GM18526 (cell line): ENCODE results near the gene ABCC8.

Source experiments
- POLR2A ChIP-seq: IDR thresholded peaks from 3 replicates; pipeline ENCODE4 v1.6.1; 2011; ENCODE audit not compliant: insufficient read length; ENCODE audit errors: extremely low read depth

ABCC8 gene

DNA sequence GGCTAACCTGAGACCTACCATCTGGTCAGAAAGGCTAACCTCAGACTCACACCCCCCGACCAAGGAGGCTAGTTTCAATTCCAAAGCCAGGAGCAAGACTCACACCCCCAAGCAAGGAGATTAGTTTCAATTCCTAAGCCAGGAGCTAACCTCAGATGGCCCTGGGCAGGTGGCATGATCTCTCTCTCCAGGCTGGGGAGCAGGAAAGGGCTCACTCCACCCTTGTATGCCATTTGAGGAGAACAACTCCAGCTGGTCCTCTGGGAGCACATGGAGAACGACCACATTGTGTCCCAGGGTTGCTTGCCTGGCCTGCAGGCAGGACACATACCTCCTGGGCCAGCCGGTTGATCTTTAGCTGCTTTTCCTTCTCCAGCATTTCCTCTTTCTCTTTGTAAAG is 34.9 kb upstream of the ABCC8 start:
- no peak for TF ChIP-seq POLR2A

DNA sequence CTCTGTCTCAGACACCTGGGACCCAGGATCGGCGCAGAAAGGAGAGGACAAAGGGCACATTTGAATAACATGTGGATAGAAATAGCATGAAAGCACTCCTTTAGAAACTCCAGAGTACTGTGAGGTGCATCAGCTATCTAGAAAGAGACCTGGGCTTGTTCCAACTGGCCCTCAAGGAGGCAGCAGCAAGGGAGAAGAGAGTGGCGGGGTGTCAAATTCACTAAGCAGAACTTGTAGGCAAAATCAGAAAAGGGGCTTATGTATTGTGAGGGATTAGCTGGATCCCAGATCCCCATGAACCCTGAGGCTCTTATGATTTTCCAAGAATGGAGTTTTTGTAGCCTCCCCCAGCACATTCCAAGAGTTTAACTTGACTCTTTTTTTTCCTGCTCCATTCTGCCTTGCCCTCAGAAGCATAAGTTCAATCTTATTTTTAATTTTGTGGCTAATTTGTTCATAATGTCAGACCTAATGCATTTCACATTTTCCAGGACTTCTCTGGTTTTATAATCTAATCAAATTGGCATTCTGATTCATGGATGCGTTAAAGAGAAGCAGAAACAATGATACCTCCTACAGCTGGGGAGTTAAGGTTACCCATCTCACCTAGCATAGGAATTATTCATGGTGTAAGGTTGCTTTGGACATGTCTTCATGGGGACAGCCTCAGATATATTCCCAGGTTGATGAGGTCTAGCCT is 34.0 kb upstream of the ABCC8 start:
- no peak for TF ChIP-seq POLR2A

DNA sequence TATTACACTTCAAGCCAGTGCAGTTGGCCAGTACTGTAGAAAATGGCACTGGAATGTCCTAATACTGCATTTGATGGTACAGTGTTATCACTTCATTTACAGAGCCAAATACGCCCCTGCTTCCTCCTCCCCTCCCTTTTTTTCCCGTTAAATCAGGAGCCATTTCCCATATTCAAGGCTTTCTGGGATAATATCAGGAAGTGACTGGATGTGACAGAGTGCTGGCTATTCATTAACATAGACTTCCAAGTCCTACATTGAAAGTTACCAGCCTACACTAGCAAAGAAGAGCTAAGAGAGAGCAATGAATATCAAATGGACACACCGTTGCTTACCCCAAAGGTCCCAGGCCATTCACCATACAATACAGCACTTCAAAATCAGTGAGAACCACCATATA is 32.1 kb upstream of the ABCC8 start:
- TF ChIP-seq POLR2A, result no peak

DNA sequence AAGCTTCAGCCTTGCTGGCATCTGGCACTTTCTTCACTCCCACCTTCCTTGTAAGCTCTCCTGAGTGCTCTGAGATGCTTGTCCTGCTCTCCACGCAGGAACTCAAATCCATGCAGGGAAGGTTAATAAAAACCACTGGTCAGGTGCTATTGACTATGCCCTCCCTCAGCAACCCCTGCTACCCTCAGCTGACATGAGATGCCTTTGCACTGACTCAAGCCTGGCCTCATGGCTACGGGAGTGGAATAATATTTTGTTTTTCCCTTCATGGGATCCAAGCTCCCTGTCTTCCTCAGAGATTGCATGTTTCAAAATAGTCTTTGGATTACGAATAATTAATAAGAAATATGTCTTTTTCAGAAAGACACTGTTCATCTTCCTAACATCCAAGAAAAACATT is 31.7 kb upstream of the ABCC8 start:
- TF ChIP-seq POLR2A, result no peak

DNA sequence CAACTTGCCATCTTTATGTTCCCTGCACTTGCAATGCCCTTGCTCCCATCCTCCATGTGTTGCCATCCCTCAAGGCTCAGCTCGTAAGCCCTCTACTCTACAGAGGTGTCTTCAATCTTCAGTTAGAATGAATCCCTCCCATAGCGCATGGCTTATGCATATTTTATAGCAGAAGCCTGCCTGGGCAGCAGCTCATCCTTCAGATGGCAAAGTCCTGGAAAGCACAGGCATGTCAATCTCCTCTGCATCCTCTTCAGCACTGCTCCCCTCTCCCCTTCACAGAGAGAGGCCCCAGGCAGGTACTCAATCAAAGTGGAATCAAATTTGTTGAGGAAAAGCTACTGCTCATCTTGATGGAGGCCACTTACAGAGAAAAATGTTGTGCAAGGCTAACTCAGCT is 31.1 kb upstream of the ABCC8 start:
- TF ChIP-seq POLR2A, result no peak

DNA sequence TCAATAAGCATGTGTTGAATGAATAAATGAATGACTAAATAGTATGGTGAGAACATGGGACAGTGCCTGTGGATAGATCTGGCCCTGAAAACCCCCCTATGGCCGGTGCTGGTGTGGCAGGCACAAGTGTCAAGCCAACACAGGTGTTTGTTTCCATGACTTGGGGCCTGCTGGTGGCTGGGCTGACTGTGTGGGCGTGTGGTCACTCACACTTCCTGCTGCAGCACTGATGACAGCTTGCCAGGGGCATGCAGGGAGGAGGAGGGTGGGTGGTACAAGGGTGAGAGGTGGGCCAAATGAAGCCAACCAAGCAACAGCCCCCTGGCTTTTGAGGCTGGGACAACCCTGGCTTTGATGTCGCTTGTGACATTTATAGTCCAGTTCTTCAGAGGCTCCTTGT is 30.3 kb upstream of the ABCC8 start:
- TF ChIP-seq POLR2A, result no peak

DNA sequence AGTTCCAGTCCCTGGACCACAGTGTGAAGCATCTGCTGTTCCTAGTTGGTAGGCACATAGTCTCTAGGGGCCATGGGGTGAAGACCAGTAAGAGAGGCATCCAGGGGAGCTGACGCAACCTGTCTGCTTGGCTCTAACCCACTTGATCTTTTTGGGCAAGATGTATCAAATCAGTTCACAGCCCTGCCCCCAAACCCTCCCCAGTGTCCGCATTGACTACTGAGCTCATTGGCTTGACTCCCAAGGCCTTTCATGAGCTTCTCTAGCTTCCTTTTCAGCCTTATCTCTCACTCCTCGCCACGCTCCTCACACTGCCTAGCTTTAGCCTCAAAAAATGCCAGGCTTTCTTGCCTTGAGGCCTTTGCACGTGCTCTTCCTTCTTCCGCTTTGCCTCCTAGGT is 29.7 kb upstream of the ABCC8 start:
- TF ChIP-seq POLR2A, result no peak

DNA sequence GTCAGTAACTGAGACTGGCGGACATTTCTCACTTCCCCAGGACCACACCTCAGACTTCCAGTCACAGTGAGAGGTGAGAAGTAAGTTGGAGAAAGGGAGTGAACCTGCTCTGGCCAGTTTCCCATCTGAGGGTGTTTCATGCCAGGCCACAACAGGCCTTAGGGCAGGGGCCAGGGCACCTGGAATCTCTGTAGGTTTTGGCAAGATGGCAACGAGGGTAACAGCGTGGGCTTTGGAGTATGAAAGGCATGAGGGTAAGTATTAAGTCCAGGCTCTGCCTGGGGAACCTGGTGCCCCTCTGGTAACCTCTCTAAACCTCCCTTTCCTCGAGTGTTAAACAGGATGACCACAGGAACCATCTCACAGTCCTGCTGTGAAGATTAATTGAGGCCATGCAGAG is 28.5 kb upstream of the ABCC8 start:
- TF ChIP-seq POLR2A, result no peak

DNA sequence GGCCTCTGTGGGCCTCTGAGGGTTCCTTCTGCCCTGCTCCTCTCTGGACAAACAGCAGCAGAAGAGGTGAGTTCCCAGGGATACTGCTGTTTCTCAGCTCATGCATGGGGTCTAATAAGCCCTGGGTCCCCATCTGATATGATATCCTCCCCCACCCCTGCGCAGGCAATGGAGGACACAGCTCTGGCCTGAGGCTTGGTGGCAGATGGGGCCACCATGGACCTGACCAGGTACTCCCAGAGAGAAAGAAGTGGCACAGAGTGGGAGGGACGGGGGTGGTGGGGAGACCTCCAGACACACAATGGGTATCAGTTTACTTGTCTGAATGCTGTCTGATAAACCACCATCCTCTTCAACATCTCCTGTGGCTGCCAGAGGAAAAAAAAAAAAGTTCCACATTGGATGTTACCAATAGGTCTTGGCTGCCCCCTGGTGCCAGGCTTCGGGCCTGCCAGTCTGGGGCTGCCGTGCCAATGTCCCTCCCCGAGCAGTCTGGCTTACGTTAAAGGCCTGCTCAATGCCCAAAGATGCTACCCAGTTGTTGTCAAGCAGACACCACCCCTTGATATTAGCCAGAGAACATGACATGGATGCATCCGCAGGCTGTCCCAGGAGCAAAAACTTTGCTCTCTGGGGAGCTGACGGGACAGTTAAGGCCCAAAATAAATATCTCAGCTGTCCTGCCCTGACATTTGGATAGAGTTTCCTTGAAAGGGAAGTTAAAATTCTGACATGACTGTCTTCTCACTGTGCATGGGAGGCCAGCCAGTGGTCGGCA is 27.9 kb upstream of the ABCC8 start:
- no peak for TF ChIP-seq POLR2A

DNA sequence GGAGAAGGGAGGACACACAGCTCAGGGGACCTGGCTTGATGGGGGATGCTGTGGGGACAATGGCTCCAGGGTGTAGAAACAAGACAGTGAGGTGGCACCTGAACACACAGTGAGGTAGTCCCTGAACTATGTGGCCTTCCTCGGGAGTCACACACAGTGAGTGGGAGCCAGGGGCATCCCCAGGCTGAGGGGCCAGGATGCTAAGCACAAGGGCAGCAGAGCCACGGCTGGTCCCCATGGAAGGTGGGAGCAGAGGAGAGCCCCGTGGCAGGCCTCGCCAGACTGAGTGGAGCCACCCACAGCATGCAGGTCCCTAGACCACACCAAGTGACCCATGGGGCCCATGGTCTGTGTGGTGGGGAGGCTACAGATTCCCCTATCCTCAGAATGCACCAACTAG is 26.0 kb upstream of the ABCC8 start:
- TF ChIP-seq POLR2A, result no peak

DNA sequence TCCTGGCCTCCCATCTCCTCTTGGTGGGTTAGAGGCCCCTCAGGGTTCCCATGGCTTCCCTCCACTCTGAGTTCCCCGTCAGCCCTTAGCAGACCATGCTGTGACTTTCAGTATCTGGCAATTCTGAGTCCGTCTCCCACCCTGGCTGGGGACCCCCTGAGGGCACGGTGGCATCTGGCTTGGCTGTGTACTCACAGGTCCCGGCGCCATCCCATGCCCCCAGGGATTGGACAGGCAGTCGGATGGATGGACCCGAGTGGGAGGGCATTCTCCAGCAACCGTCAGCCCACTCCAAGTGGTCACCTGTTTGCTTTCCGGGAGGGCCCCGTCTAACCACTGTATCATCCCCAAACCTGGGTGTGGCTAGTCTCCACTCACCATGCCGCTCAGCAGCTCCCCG is 24.0 kb upstream of the ABCC8 start:
- TF ChIP-seq POLR2A, result no peak

DNA sequence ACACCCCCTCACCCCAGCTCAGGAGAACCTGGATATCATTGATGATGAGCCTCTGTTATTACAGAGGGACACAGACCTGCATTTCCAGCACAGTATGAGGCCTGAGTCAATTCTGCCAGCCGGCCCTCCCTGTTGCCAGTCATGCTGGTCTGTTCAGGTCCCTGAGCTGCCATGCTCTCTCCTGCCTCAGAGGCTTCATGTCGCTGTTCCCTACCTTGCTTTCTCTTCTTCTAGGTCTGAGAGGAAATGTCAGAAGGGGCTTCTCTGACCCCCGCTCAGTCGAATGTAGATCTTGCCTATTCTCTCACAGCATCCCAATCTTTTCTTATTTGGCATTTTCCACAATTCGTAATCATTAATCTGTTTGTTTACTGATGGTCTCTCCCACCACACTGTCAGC is 21.8 kb upstream of the ABCC8 start:
- TF ChIP-seq POLR2A, result no peak

DNA sequence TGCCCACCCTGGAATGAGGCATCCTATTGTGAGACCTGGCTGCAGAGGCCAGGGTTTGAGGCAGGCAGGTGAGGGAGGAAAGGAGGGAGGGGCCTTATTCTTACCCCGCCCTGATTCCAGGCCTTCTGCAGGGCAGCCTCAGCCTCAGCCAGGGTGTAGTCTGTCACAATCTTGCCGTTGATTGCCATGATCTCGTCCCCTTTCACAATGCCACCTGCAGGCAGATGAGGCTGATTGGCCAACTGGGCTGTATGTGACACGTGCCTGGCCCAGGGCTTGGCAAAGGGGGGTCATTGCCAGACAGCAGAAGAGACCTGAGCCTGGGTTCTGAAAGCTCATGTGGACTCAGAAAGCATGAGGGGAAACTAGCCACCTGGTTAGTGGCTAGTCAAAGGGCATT is 21.4 kb upstream of the ABCC8 start:
- no peak for TF ChIP-seq POLR2A

DNA sequence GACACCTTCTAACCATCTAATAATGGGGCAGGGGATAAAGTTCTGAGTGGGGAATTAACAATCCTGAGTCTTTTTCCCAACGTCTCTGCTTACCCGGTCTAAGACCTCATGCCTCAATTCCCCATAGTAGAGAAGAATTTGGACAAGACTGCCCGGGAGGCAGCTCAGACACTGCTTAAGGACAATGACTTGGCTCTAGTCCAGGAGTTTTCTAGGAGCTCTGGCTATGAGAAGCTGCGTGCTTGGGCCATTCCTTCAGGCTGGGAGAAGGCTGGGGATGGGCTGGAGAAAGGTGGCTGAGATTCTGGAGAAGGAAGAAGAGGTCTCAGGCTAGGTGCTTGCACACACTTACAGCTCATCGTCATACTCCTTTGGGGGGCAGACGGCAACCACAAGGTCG is 19.8 kb upstream of the ABCC8 start:
- no peak for TF ChIP-seq POLR2A

DNA sequence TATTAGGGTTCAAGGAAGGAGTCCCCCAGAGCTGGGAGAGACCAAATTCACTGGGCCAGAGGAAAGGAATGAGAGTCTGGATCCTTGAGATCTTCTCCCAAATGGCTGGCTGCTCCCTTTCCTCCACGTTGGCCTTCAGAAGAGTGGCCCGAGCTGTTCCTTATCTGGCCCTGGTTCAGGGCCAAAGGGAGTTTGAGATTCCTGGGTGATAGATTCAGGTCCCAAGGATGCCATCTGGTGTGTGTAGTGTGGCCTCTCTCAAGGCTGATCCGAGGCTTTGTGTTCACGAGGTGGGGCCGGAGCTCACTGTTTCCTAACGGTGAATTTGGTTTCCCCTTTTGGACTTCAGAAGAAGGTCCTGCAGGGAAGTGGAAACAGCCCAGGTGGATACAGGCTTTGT is 17.4 kb upstream of the ABCC8 start:
- no peak for TF ChIP-seq POLR2A

DNA sequence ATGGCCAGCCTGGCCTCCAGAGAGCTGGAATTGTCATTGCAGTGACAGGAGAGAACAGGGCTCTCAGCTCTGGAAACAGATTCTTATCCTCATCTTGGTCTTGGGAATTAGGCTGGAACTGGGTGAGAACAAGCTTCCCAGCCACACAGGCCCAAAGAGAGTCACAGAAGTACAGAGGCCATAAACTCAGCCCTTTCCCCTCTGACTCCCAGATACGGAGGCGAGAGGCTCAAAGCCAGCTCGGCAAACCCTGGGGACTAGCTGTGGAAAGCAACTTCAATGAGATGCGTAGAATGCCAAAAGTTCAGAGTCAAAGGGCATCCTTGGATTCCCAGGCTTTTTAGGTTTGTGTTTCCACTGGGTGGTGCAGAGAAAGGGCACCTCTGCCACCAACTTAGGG is 14.3 kb upstream of the ABCC8 start:
- TF ChIP-seq POLR2A, result no peak

DNA sequence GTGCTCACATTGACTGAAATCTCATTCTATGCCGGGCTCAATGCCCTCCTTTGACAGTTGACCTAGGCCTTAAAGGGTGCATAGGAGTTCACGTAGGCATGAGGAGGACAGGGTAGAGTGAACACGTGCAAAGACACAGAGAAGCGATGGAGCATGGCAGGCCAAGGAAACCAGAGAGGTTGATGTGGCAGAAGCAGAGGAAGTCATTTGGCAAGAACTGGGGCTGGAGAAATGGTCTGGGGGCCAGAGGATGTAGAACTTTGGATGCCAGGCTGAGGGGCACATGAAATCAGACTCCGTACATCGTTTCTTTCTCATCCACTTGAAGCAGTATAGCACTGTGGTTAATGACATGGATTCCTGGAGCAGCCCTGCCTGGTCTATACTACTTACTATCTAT is 13.6 kb upstream of the ABCC8 start:
- TF ChIP-seq POLR2A, result no peak
